PFSK-1 (cell line): ENCODE data around the gene RHBDL3.

ENCODE experiments used
- FOXP2 ChIP-seq: optimal IDR thresholded peaks from 2 replicates; pipeline ENCODE3; 2011; ENCODE audit warnings: borderline replicate concordance, control low read depth, inconsistent platforms; ENCODE audit not compliant: insufficient read depth; ENCODE audit errors: extremely low read length, extremely low read depth
- POLR2AphosphoS5 ChIP-seq: IDR thresholded peaks from 2 replicates; pipeline ENCODE4 v1.6.1; 2012; ENCODE audit warnings: low read depth, mild to moderate bottlenecking, control low read depth, low read length, moderate library complexity
- REST ChIP-seq, 2 experiments: IDR thresholded peaks; 2 replicates each; pipeline versions ENCODE4 v1.6.1 to v1.8.0; 2011 to 2012; ENCODE audit warnings: low read depth in 2 of 2, low read length in 2 of 2, control low read depth in 1 of 2, inconsistent platforms in 1 of 2, mild to moderate bottlenecking in 1 of 2, moderate library complexity in 1 of 2; ENCODE audit not compliant: insufficient read depth in 1 of 2
- SIN3A ChIP-seq: IDR thresholded peaks from 2 replicates; pipeline ENCODE4 v1.6.1; 2012; ENCODE audit warnings: mild to moderate bottlenecking, low read length, moderate library complexity, borderline replicate concordance; ENCODE audit not compliant: insufficient read depth
- TAF1 ChIP-seq: IDR thresholded peaks from 2 replicates; pipeline ENCODE4 v1.6.1; 2012; ENCODE audit warnings: low read length, control low read depth, borderline replicate concordance; ENCODE audit not compliant: insufficient read depth

RHBDL3 gene

DNA sequence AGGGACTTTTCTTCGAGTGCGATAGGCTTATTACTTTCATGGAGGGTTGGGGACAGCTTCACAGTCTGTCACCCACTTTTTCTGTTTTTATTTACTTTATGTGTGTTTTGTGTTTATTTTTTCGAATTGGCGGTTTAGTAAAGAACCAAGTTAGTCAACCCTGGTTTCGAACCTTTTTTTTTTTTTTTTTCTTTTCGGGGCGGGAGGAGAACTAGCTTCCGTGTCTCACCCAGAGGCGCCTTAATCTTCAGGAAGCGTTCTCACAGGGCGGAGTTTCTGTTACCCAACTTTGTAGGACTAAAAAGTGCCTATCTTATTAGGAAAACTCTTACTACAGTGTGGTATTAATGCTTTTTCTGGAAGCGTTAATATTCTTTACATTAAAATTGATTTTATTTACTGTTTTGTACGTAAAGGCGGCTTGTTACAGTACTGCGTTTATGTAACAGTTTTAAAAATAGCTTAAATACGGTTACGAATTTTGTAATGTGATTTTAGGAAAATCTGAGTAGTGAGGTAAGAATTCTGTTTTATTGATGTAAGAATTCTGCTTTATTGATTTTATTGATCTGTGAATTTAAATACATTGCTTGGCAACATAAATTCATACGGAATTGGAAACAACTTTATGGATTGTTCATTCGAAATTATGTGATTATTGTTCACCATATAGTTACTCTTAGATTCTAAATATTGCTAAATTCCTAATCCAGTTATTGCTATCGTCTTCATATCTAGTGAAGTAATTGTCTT, 85.2 kb downstream of the RHBDL3 start:
- TF ChIP-seq POLR2AphosphoS5 = no peak
- TF ChIP-seq TAF1 = no peak
- no peak; a peak in 1 of 4 replicates for TF ChIP-seq REST (IDR thresholded peaks at IDR 0.05; ENCODE audit: insufficient read depth in 1 of 2, low read depth in 2 of 2, low read length in 2 of 2)
- no peak for TF ChIP-seq SIN3A
- no peak for TF ChIP-seq FOXP2

GRCh38 chr17:32355649-32356377, 90.2 kb downstream of the RHBDL3 start:
- TF ChIP-seq SIN3A (no peak), POLR2AphosphoS5 (peak; percentile 30; the same call in 1 of the 2 replicates)

- no peak for TF ChIP-seq SIN3A
- TF ChIP-seq TAF1 = no peak
- no peak for TF ChIP-seq REST (IDR thresholded peaks at IDR 0.05; ENCODE audit: insufficient read depth in 1 of 2, low read depth in 2 of 2, low read length in 2 of 2)
- TF ChIP-seq FOXP2 = no peak
- no peak for TF ChIP-seq POLR2AphosphoS5
Observed at GRCh38 chr17:32356378-32356743, 90.7 kb downstream of the RHBDL3 start.

DNA sequence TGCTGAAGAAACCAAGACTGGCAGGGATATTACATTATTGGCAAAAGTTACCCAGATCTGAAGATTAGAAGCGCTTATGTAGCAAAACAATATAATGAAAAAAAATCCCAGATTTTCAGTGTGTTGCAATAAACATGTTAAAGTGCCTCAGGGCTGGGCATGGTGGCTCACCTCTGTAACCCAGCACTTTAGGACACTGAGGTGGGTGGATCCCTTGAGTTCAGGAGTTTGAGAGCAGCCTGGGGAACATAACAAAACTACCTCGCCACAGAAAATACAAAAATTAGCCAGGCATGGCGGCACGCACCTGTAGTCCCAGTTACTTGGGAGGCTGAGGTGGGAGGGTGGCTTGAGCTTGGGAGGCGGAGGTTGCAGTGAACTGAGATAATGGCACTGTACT, 91.1 kb downstream of the RHBDL3 start:
- TF ChIP-seq POLR2AphosphoS5 (no peak), TAF1 (no peak), REST (IDR thresholded peaks at IDR 0.05; ENCODE audit: insufficient read depth in 1 of 2, low read depth in 2 of 2, low read length in 2 of 2) (no peak), FOXP2 (no peak), SIN3A (no peak)

GRCh38 chr17:32357615-32358014, 92.0 kb downstream of the RHBDL3 start:
- TF ChIP-seq POLR2AphosphoS5 (no peak), SIN3A (no peak)

- TF ChIP-seq REST (IDR thresholded peaks at IDR 0.05; ENCODE audit: insufficient read depth in 1 of 2, low read depth in 2 of 2, low read length in 2 of 2) (no peak), POLR2AphosphoS5 (no peak), FOXP2 (no peak), SIN3A (no peak), TAF1 (no peak)
Observed at GRCh38 chr17:32361270-32361669, 95.6 kb downstream of the RHBDL3 start.
